ENCODE data around the gene PDGFA.

PDGFA gene

DNA sequence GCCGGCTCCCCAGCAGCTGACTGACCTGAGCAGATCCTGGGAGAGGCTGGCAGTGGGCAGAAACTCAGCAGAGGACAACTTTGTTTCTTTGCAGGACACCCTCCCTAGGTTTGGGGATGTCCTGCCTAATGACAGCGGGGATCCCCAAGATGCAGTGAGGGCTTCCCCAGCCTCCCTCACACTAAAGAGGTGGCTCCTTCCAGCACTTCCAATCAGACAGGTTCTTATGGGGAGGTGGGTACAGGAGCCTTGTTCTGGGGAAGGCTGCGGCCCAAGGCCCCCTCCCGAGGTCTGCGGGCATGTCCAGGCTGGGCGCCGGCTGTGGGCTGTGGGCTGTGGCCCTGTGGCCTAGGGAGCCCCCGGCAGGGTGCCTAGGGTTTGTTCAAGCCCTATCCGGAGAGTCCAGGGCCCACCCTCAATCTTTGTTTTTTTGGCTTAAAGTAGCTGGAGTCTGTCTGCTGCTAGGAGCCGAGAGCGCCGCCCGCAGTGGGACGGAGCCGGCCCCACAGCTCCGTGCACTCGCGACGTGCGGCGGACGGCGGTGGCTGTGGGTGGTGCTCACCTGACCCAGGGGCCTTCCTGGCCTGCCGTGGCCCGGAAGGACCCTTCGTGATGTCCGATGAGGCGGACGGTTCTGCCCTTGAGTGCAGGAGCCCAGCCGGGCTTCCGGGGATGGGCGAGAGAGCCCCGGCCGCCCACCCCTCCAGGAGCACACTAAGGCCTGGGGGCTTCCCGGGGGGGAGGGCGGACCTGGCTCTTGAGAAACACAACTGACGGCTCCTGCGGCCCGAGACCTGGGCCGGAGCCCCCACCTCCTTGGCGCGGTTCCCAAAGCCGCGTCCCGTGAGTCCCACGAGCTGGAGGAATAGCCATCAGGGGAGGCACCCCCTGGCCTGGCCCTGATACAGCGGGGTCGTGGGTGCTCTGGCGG is 57.2 kb downstream of the PDGFA start:
- Histone ChIP-seq H3K27ac (ENCODE audit: low read depth, low read length) (no peak overlapping the region), H3K4me3 (ENCODE audit: low read length) (no peak overlapping the region), H3K27me3 (ENCODE audit: control insufficient read depth, insufficient read depth, low read length) (no peaks in the 10 kb centered on the region), H3K36me3 (ENCODE audit: control insufficient read depth, insufficient read depth, low read length) (no peaks in the 10 kb centered on the region), H3K4me1 (ENCODE audit: control insufficient read depth, insufficient read depth, low read length) (peaks cover 5% of the 10 kb centered on the region), H3K9ac (ENCODE audit: low read length) (no peak overlapping the region)

DNA sequence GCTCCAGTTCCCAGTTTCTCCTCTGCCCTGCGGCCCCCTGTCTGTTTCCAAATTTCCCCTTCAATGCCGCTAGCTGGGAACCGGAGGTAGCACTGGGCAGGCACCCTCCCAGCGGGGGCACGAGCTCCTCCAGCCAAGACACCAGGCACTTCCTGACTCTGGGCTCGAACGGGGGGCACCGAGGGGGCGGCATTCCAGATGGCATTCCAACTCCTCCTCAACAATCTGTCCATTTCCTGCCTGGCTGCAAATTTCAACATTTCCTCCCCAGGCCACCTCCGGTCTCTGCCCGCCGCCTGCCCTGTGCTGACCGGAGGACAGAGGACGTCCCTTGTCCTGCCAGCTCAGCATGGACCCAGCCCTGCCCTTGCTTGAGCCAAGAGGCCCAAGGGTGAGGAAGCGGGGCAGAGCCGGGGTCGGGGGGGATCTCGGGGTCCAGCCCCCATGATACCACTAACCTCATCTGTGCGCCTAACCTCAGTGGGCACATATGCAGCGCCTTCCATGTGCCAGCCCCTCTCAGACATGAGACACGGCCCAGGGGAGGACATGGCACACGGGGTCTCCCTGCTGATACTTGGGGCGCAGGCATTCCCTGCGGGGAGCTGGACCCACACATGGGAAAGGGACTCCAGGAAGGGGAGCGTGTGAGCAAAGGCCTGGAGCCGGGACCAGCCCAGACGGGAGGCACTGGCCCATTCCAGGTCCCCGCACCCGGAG is 58.0 kb downstream of the PDGFA start:
- Histone ChIP-seq H3K4me3 (ENCODE audit: low read length) (no peak overlapping the region), H3K9ac (ENCODE audit: low read length) (no peak overlapping the region), H3K4me1 (ENCODE audit: control insufficient read depth, insufficient read depth, low read length) (peaks cover 5% of the 10 kb centered on the region), H3K27me3 (ENCODE audit: control insufficient read depth, insufficient read depth, low read length) (no peaks in the 10 kb centered on the region), H3K36me3 (ENCODE audit: control insufficient read depth, insufficient read depth, low read length) (no peaks in the 10 kb centered on the region), H3K27ac (ENCODE audit: low read depth, low read length) (no peak overlapping the region)

DNA sequence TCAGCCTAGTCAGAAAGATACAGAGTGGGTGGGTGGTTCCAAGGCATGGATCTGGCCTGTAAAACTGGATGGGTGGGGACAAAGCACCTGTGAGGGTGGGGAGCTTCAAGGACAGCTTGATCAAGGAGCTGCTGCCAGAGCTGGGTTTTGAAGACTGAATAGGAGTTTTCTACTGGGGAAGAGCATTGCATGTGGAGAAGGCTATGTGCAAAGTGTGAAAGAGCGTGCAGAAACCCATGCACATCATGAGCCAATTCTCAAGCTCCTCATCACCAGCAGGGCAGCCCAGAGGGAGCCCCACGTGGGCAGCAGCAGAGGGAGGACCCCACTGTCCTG is 58.6 kb downstream of the PDGFA start:
- Histone ChIP-seq H3K27ac (ENCODE audit: low read depth, low read length) (no peak overlapping the region), H3K27me3 (ENCODE audit: control insufficient read depth, insufficient read depth, low read length) (no peaks in the 10 kb centered on the region), H3K4me3 (ENCODE audit: low read length) (no peak overlapping the region), H3K4me1 (ENCODE audit: control insufficient read depth, insufficient read depth, low read length) (peaks cover 5% of the 10 kb centered on the region), H3K36me3 (ENCODE audit: control insufficient read depth, insufficient read depth, low read length) (no peaks in the 10 kb centered on the region), H3K9ac (ENCODE audit: low read length) (no peak overlapping the region)

DNA sequence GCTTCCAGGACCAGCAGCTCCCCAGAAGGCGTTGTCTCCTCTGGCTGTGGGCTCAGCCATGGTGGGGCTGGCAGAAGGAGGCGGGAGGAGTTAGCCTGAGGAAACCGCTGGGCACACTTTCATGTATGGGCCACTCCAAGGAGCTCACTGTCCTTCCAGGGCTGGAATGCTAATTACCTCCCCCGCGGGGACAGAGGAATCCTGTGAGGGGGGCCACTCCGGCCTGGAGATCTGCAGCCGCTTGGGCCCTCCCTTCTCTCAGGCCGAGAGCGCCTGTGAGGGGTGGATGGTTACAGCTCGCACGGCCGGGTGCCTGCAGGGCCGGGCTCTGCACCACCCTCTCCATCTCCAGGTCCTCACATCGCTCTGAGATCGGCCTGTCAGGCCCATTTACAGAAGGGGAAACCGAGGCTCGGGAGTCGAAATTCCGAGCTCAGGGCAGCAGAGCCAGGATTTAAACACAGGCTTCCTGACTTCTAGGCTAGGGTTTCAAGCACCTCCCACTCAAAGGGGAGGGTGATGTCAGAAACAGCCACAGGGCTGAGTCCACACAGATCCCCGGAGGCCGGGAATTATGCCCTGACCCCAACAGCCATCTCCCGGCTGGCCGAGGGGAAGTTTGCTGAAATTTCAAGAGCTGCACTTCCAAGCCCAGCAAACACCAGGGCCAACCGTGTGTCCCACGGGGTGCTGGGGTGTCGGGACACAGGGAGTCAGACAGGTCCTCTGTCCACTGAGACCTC is 59.1 kb downstream of the PDGFA start:
- Histone ChIP-seq H3K4me3 (ENCODE audit: low read length) (peak overlapping the region; percentile 15), H3K27ac (ENCODE audit: low read depth, low read length) (no peak overlapping the region), H3K27me3 (ENCODE audit: control insufficient read depth, insufficient read depth, low read length) (no peaks in the 10 kb centered on the region), H3K36me3 (ENCODE audit: control insufficient read depth, insufficient read depth, low read length) (no peaks in the 10 kb centered on the region), H3K9ac (ENCODE audit: low read length) (no peak overlapping the region), H3K4me1 (ENCODE audit: control insufficient read depth, insufficient read depth, low read length) (peaks cover 5% of the 10 kb centered on the region)

DNA sequence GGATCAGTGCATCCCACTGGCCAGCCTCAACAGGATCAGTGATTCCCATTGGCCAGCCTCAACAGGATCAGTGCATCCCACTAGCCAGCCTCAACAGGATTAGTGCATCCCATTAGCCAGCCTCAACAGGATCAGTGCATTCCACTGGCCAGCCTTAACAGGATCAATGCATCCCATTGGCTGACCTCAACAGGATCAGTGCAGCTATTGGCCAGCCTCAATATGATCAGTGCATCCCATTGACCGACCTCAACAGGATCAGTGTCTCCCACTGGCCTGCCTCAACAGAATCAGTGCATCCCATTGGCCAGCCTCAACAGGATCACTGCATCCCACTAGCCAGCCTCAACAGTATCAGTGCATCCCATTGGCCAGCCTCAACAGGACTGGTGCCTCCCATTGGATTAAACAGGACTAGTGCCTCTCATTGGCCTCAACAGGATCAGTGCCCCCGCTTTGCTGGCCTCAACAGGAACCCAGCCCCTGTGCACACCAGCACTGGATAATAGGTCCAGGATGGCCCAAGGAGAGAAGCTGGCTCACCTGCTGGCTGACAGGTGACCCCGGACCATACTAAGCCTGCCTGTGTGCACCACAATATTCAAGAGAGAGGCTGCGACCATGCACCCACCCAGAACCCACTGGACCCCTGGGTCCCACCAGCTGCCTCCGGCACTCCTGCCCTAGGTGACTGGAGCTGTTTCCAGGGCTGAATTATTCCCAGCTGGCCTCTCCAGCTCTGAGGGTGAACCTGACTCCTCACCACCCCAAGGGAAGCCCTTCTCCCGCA is 59.9 kb downstream of the PDGFA start:
- Histone ChIP-seq H3K4me3 (ENCODE audit: low read length) (no peak overlapping the region), H3K9ac (ENCODE audit: low read length) (no peak overlapping the region), H3K27ac (ENCODE audit: low read depth, low read length) (no peak overlapping the region), H3K36me3 (ENCODE audit: control insufficient read depth, insufficient read depth, low read length) (no peaks in the 10 kb centered on the region), H3K27me3 (ENCODE audit: control insufficient read depth, insufficient read depth, low read length) (no peaks in the 10 kb centered on the region), H3K4me1 (ENCODE audit: control insufficient read depth, insufficient read depth, low read length) (peaks cover 5% of the 10 kb centered on the region)

DNA sequence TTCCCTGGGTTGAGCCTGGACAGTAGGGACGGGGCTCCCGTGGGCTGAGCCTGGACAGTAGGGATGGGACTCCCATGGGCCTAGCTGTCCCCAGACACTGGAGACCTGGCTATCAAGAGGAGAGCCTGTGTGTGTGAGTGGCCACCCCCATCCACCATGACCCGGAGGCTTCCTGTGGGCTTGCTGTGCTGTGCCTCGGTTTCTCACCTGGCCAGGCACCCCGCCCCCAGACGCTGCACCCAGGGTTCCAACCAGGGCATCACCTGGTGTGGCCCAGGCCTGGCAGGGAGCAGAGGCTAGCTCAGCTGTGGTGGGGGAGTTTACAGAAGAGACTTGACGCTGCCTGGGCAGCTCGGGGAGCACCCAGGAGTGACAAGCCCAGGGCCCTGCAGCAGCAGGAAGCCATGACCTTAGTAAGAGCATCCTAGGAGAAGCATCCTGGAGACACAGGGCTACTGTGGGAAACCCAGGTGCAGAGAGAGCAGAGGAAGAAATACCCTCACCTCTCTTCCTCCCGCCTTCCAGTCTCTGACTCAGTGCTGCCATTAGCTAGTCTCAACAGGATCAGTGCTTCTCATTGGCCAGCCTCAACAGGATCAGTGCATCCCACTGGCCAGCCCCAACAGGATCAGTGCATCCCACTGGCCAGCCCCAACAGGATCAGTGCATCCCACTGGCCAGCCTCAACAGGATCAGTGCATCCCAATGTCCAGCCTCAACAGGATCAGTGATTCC is 61.0 kb downstream of the PDGFA start:
- Histone ChIP-seq H3K36me3 (ENCODE audit: control insufficient read depth, insufficient read depth, low read length) (no peaks in the 10 kb centered on the region), H3K4me1 (ENCODE audit: control insufficient read depth, insufficient read depth, low read length) (peaks cover 5% of the 10 kb centered on the region), H3K9ac (ENCODE audit: low read length) (no peak overlapping the region), H3K4me3 (ENCODE audit: low read length) (no peak overlapping the region), H3K27ac (ENCODE audit: low read depth, low read length) (no peak overlapping the region), H3K27me3 (ENCODE audit: control insufficient read depth, insufficient read depth, low read length) (no peaks in the 10 kb centered on the region)

DNA sequence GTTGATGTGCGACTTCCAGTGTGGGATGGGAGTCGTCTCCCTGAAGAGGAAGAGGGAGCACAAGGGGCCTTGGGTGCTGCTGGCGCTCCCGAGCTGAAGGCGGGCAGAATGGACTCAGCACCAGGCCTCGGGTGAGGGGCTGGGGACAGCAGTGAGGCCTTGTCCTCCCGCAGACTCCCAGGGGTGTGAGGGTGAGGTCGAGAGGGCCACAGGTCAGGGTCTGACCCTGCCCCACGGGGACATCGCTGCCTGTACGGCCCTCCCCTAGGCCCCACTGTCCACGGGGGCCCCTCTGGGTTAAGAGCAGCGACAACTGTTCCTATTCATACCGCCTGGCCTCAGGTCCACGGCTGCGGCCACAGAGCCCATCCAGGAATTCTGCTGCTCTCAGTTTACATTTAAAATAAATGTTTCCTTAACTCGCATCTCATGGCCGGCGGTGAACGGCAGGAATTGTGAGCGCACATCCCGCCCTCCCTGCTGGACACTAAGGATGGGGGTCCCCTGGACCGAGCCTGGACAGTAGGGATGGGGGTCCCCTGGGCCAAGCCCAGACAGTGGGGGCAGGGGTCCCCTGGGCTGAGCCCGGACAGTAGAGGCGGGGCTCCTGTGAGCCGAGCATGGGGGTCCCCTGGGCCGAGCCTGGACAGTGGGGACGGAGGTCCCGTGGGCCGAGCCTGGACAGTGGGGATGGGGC is 61.7 kb downstream of the PDGFA start:
- Histone ChIP-seq H3K27me3 (ENCODE audit: control insufficient read depth, insufficient read depth, low read length) (peaks cover 4% of the 10 kb centered on the region), H3K9ac (ENCODE audit: low read length) (no peak overlapping the region), H3K36me3 (ENCODE audit: control insufficient read depth, insufficient read depth, low read length) (no peaks in the 10 kb centered on the region), H3K27ac (ENCODE audit: low read depth, low read length) (no peak overlapping the region), H3K4me1 (ENCODE audit: control insufficient read depth, insufficient read depth, low read length) (peaks cover 5% of the 10 kb centered on the region), H3K4me3 (ENCODE audit: low read length) (no peak overlapping the region)

DNA sequence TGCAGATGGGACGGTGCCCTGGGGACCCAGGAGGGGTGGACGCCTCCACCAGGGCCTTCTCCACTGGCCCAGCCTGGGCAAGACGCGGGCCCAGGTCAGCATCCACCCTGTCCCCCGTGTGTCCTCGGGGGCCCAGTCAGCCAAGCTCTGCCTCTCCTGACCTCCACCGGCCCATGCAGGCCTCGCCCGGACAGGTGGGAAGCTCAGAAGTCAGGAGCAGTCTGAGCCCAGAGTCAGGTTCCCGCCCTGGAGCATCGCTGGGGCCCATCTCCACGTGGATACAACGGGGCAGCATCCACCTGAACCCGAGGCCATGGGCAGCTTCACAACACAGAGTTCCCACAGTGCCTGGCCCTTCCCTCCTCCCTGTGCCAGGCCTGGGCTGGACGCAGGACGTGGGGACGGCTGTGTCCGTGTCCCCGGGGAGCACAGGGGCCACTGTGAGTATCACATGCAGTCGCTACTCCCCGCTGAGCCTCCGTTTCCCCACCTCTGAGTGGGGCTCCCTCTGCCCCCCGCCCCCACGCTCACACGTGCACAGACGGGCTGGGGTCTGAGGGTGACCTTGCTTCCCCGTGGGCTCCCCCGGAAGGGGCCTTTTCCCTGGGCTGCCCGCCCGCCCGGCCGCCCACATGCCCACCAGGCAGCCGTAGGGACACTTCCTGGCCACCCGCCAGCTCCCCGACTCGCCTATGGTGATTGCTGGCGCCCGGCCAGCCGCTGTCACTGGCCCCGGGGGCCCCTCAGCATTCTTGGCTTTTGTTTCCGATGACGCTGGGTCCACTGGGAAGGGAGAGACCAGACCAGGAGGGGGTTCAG is 64.3 kb downstream of the PDGFA start:
- Histone ChIP-seq H3K36me3 (ENCODE audit: control insufficient read depth, insufficient read depth, low read length) (no peaks in the 10 kb centered on the region), H3K4me3 (ENCODE audit: low read length) (no peak overlapping the region), H3K27me3 (ENCODE audit: control insufficient read depth, insufficient read depth, low read length) (peaks cover 12% of the 10 kb centered on the region), H3K27ac (ENCODE audit: low read depth, low read length) (no peak overlapping the region), H3K9ac (ENCODE audit: low read length) (no peak overlapping the region), H3K4me1 (ENCODE audit: control insufficient read depth, insufficient read depth, low read length) (peaks cover 4% of the 10 kb centered on the region)

DNA sequence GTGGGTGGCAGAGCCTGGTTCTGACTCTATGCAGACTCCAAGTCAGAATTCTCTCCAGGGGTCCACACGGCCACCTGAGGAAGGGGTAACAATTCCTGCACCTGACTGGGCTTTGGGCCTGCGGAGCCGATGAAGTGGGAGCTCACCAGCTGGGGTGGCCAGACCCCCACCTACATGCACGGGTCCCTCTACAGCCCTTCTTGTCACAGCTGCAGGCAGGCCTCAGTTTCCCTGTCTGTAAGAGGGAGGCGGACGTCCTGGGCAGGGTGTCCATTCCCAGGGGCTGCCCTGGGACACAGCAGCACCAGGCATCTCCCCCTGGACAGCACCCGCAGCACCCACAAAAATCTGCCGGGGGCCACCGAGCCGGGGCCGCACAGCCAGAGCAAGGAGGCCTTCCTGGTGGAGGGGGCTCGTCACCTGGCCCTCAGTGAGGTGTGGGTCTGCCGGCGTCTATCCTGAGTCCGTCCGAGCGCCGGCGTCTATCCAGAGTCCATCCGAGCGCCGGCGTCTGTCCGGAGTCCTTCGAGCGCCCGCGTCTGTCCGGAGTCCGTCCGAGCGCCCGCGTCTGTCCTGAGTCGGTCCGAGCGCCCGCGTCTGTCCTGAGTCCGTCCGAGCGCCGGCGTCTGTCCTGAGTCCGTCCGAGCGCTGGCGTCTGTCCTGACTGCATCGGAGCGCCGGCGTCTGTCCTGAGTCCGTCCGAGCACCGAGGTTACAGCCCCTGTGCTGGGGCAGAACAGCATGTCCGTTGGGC is 65.1 kb downstream of the PDGFA start:
- no peak overlapping the region for H3K9ac ChIP-seq (ENCODE audit: low read length)
- H3K27ac ChIP-seq (ENCODE audit: low read depth, low read length), result no peak overlapping the region
- no peak overlapping the region for H3K4me3 ChIP-seq (ENCODE audit: low read length)
- H3K27me3 ChIP-seq (ENCODE audit: control insufficient read depth, insufficient read depth, low read length), result peaks cover 12% of the 10 kb centered on the region
- no peaks in the 10 kb centered on the region for H3K4me1 ChIP-seq (ENCODE audit: control insufficient read depth, insufficient read depth, low read length)
- H3K36me3 ChIP-seq (ENCODE audit: control insufficient read depth, insufficient read depth, low read length), result no peaks in the 10 kb centered on the region

DNA sequence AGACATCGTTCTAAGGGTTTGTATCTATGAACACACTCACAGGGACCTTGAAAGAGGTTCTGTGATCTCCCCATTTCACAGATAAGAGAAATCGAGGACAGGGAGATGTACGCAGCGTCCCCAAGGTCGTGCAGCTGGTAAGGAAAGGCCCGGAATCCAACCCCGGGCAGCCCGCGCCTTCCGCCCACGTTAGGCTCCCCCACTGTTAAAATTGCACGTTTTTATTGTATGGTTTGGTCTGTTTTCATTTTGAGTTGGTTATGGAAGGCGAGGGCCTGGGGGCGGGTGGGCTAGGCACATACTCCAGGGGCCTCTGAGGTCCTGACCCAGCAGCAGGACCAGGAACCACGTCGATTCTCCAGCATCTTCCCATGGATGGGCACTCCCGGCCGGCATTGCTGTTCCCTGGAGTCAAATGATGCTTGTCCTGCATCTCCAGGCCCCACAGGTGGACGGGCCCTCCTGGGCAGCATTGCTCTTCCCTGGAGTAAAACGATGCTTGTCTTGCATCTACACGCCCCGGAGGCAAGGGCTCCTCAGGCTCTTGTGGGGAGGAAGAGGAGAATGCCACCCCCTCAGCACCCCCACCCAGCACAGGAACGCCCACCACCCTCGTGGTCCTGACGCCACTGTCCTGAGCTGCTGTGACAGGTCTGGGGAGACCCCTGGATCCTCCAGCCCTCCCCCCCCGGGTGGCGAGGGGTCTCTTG is 65.9 kb downstream of the PDGFA start:
- H3K27me3 ChIP-seq (ENCODE audit: control insufficient read depth, insufficient read depth, low read length), result peaks cover 12% of the 10 kb centered on the region
- H3K4me1 ChIP-seq (ENCODE audit: control insufficient read depth, insufficient read depth, low read length), result no peaks in the 10 kb centered on the region
- H3K27ac ChIP-seq (ENCODE audit: low read depth, low read length), result no peak overlapping the region
- H3K4me3 ChIP-seq (ENCODE audit: low read length), result no peak overlapping the region
- H3K9ac ChIP-seq (ENCODE audit: low read length), result no peak overlapping the region
- H3K36me3 ChIP-seq (ENCODE audit: control insufficient read depth, insufficient read depth, low read length), result no peaks in the 10 kb centered on the region

All from rectal smooth muscle tissue (tissue), 1 donor.